ENCODE results near the gene AAK1.

GRCh38 chr2:69546646-69547045, 96.9 kb downstream of the AAK1 start:
- TF ChIP-seq POLR2A (IDR thresholded peaks at IDR 0.05) = no peak
- no peak for TF ChIP-seq CTCF (IDR thresholded peaks at IDR 0.05)
